ENCODE data around the gene TTI1.
A peak's percentile ranks its signal among the peaks of the same experiment; 100 is the strongest.

TTI1 gene

GRCh38 chr20:38008233-38008944, 24.9 kb downstream of the TTI1 start:
- no peak for DNase-seq

GRCh38 chr20:38007526-38007925, 25.7 kb downstream of the TTI1 start:
- no peak for DNase-seq

- no peak for DNase-seq
These were observed 27.4 kb downstream of the TTI1 start for GRCh38 chr20:38005903-38006302.

- DNase-seq: no peak
These were observed 28.8 kb downstream of the TTI1 start for GRCh38 chr20:38004416-38004815.

GRCh38 chr20:38002422-38002821, 30.8 kb downstream of the TTI1 start:
- no peak for DNase-seq

- DNase-seq: no peak
These were observed 31.3 kb downstream of the TTI1 start for GRCh38 chr20:38001981-38002380.

GRCh38 chr20:38001173-38001875, 31.9 kb downstream of the TTI1 start:
- DNase-seq: no peak

- no peak for DNase-seq
These were observed 33.0 kb downstream of the TTI1 start for GRCh38 chr20:38000293-38000692.

- DNase-seq: no peak
These were observed 33.6 kb downstream of the TTI1 start for GRCh38 chr20:37999526-38000263.

GRCh38 chr20:37997516-37997915, 35.7 kb downstream of the TTI1 start:
- no peak for DNase-seq

GRCh38 chr20:37995856-37996605, 37.2 kb downstream of the TTI1 start:
- no peak for DNase-seq

- DNase-seq: no peak
These were observed 38.7 kb downstream of the TTI1 start for GRCh38 chr20:37994512-37994911.

- no peak for DNase-seq
These were observed 40.4 kb downstream of the TTI1 start for GRCh38 chr20:37992802-37993409.

- no peak for DNase-seq
These were observed 41.3 kb downstream of the TTI1 start for GRCh38 chr20:37991908-37992307.

GRCh38 chr20:37991157-37991866, 41.9 kb downstream of the TTI1 start:
- DNase-seq: no peak

GRCh38 chr20:37990571-37991151, 42.6 kb downstream of the TTI1 start:
- peak; percentile 68 for DNase-seq

GRCh38 chr20:37989601-37990295, 43.5 kb downstream of the TTI1 start:
- no peak for DNase-seq

- no peak for DNase-seq
These were observed 44.8 kb downstream of the TTI1 start for GRCh38 chr20:37988306-37988954.

- no peak for DNase-seq
These were observed 45.5 kb downstream of the TTI1 start for GRCh38 chr20:37987602-37988290.
